ENCODE measurements around the gene NXF2.
"Not testable (repeated sequence)": the region's sequence is repeated elsewhere in the genome, so short reads cannot be mapped to it uniquely, and the experiment has no call there.

NXF2 gene, protein sequence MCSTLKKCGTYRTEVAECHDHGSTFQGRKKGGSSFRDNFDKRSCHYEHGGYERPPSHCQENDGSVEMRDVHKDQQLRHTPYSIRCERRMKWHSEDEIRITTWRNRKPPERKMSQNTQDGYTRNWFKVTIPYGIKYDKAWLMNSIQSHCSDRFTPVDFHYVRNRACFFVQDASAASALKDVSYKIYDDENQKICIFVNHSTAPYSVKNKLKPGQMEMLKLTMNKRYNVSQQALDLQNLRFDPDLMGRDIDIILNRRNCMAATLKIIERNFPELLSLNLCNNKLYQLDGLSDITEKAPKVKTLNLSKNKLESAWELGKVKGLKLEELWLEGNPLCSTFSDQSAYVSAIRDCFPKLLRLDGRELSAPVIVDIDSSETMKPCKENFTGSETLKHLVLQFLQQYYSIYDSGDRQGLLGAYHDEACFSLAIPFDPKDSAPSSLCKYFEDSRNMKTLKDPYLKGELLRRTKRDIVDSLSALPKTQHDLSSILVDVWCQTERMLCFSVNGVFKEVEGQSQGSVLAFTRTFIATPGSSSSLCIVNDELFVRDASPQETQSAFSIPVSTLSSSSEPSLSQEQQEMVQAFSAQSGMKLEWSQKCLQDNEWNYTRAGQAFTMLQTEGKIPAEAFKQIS

GRCh38 chrX:102246893-102247292, at the start of gene NXF2:
TSS of gene NXF2 (plus strand) at chrX:102247167. CDS start at chrX:102307079, 59,912 bp downstream.
- DNase-seq (ENCODE audit: low spot score): not testable (repeated sequence)

DNA sequence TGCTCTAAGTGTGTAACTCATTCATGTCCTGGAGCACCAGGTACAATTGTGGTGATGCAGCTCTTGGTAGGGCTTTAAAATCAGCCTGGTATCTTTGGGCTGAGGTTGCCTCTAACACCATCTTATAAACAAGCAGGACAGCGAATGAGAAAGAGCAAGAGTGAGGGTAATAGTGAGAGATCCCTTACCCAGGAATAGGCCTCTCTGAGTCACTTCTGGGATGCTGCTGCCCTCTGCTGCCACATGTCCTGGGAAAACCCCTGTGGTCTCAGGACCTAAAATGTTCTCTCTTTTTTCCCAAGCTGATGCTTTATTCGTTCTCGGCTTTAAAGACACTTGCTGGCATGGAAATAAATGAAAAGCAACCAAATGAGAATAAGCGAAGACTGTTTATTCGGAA, 39.0 kb upstream of the NXF2 start:
- not testable (repeated sequence) for DNase-seq (ENCODE audit: low spot score)

GRCh38 chrX:102214986-102215385, 32.0 kb upstream of the NXF2 start, which contains the start of gene TCP11X1:
TSS of gene TCP11X1 (plus strand) at chrX:102215301.
- DNase-seq (ENCODE audit: low spot score): not testable (repeated sequence)

DNA sequence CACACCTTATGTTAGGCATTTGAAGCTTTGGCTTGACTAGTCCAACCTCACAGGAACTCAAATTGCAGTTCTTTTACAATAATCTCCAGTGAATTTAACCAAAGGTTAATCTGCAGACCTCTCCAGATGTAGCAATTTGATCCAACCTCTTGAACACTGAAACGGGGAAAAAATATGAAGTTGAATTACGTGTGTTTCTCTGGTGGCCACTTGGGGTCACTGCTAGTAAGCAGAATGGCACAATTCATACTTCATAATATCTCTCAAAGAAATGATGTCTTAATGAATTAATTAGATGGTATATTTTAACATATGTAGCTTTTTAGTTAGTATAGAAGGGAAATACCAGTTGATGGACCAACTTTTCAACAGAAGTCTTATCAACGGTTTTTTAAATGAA, 30.5 kb upstream of the NXF2 start:
- not testable (repeated sequence) for DNase-seq (ENCODE audit: low spot score)

DNA sequence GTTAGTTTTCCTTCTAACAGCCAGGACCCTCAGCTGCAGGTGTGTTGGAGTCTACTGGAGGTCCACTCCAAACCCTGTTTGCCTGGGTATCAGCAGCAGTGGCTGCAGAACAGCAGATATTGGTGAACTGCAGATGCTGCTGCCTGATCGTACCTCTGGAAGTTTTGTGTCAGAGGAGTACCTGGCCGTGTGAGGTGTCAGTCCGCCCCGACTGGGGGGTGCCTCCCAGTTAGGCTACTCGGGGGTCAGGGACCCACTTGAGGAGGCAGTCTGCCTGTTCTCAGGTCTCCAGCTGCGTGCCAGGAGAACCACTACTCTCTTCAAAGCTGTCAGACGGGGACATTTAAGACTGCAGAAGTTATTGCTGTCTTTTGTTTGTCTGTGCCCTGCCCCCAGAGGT, 11.3 kb upstream of the NXF2 start:
- not testable (repeated sequence) for DNase-seq (ENCODE audit: low spot score)

GRCh38 chrX:102240265-102240664, 6.7 kb upstream of the NXF2 start:
- DNase-seq (ENCODE audit: low spot score): not testable (repeated sequence)

DNA sequence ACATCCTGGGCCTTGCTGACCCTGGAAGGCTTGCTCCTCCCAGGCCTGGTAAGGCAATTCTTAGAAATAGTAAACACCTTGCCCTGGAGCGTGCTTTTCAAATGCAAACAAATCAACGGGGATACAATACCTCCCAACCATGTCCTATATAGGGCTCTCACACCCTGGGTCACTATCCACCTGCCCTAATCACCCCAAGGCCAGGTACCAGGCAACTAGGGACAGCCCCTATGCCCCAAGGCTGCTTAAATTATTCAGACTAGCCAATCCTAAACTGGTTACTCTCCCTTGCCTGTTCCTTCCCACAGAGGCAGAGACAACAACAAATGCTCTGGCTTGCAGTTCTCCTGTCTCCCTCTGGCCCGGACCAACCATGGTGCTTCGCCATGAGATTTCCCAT, 25.3 kb downstream of the NXF2 start:
- not testable (repeated sequence) for DNase-seq (ENCODE audit: low spot score)

- no peak for DNase-seq (ENCODE audit: low spot score)
These were observed 91.2 kb downstream of the NXF2 start for GRCh38 chrX:102338162-102338561.

GRCh38 chrX:102339312-102340298, 92.6 kb downstream of the NXF2 start:
- no peak for DNase-seq (ENCODE audit: low spot score)

GRCh38 chrX:102341867-102342266, 94.9 kb downstream of the NXF2 start:
- DNase-seq (ENCODE audit: low spot score): no peak

DNA sequence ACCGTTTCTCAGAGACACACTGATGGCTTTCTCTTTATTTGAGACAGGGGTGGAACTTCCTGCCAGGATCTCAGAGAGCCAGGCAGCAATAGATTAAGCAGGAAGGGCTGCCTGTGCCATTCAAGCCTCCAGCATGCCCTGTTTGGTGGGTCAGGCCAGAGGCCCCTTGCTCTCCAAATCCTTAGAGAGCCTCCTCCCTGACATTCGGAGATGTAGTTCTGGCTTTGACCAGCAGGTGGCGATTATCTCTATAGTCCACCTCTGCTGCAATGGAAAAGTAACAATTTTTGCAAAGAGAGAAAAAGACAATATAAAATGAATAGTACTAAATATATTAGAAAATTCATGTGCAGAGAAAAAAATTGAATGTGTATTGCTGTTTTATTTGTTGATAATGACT, 98.9 kb downstream of the NXF2 start:
- DNase-seq (ENCODE audit: low spot score): peak; percentile 17
